GM04503 (cell line): ENCODE data around the gene TPD52L2.
"Not testable (repeated sequence)": the region's sequence is repeated elsewhere in the genome, so short reads cannot be mapped to it uniquely, and the experiment has no call there.

ENCODE experiments used
- DNase-seq: peaks from one replicate; pipeline ENCODE4 v3.0.0-alpha.2; 2012; ENCODE audit warnings: low read depth

Gene TPD52L2

DNA sequence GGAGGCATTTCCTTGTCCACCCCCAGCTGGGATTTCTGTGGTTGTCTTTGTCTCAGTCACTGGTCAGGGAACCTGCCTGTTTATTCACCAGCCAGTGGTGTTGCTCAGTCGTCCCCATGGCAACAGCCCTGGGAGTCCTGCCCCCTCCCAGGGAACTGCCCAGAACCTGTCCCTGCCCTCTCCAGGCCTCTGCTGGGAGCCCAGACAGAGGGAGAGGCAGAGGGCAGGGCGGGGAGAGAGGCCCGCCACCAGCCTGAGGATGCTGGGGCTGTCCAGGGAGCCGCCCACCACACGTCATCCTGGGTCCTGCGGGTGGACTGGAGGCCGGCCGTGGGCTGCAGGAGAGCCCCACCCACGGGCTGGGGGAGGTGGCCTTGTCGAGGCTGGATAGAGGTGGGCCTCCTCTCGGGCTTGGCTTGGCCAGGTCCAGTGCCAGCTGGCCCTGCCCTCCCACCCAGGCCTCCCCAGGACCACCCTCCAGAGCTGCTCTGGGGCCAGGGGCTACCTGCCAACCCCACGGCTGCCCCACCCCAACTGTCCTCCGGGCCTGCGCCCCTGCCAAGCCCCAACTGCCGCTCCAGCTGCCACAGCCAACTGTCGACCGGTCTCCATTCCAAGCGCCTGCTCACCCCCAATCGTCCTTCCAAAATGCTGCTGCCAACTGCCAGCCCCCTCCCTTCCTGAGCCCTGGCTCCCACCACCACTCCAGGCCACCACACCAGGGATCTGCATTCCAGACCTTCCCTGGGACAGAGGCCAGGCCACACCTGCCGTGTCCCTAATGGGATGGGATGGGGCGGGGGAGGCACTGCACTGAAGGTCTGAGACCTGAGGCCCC lies 29.8 kb upstream of the TPD52L2 start:
- peak; percentile 90 for DNase-seq

DNA sequence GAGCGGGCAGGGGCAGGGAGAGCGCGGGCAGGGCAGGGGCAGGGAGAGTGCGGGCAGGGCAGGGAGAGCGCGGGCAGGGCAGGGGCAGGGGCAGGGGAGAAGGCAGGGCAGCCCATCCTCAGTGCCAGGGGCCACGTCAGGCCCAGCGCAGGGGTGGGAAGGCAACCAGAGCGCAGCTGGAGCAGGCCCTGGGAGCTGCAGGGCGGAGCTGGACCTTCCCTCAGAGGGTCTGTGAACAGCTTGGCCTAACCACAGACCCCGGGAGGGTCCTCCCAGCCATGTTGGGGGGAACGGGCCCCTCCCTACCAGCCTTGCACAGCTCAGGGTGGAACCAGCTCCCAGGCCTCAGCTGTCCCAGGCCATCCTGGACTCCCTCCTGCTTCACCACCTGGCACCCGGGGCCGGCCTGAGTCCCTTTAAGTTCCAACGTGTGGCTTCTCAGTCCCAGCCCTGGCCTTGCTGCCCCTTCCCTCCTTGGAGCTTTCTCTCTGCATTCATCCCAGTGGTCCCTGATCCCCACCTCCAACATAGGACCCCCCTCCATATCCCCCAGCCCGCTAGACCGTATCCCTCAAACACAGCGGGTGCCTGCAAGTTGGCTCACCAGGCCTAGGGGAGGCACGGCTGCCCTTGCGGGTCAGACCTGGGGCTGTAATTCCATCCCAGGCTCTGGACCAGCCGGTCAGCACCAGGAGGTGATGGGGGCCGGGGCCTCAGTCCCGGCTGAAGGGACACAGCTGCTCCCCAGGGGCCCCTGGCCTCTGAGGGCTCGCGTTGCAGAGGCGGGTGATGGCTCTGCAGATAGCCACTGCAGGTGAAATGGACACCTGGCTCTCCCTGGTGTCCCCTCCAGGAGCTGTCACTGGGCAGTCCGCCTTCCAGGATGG lies 28.4 kb upstream of the TPD52L2 start:
- DNase-seq: no peak

DNA sequence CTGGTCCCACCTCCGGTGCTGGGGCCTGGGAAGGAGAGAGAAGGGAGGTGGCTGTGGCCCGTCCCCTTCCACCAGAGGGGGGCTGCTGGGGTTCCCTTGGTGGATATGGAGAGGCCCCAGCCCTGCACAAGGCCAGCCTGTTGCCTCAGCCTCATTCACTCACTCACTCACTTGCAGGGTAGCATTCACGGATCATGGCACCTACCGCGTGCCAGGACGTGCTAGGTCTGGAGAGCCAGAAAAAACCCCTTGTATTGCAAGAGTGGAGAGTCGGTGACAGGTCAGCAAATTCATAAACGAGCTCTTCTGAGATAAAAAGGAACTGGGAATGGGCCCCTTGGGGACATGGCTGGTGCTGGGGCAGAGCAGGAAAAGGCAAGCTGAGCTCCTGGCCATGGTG lies 27.6 kb upstream of the TPD52L2 start:
- no peak for DNase-seq

DNA sequence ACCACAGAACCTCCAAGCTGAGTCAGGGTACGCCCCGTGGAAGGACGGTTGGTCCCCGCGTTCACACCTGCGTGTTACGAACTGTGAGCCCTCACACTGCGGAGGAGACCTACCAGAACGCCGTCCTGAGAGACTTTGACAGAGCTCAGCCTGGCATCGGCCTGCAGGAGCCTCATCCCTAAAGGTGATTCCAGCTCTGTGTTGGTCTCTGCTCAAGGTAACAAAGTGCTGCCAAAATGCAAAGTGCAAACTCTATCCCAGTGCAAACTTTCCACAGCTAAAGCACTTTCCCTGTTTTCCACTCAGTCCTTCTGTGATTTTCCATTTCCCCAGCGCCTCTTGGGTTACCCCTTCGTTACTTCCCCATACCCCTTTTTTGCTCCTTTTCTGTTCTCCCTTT lies 25.4 kb upstream of the TPD52L2 start:
- DNase-seq: no peak

DNA sequence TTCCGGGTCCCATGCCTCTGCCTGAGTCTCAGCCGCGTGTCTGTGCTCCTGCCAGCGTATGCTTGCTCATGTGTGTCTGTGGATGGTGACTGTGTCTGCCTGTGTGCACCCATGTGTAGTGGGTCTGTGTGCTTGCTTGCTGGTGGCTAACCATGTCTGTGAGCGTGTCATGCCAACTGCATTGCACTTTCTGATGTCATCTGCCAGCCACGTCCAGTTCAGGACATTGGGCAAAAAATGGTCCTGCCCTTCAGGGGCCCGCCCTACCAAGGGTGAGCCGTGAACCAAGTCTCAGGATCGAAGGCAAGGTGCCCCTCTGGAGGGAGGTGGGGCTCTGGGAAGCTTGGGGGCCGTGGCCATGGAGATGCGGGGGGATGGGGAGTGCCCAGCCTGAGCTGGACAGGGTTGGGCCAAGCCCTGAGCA lies 24.7 kb upstream of the TPD52L2 start:
- no peak for DNase-seq

DNA sequence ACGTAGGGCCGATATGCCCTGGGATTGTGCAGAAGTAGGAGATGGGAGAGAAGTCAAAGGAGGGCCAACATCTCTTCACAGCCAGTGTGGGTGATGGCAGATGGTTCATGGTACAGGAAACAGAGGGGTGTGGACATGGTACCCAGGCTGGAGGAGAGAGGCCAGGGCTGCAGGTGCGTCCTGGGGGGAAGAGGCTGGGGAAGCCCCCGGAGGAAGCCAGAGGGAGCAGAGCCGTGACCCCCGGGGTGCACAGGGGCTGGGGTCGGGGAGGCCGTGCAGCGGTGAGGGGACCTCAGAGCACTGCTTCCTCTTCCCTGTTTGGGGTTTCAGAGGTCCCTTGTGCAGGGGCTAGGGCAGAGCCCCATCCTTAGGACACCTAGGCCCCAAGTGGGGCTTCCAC lies 22.8 kb upstream of the TPD52L2 start:
- DNase-seq: no peak

DNA sequence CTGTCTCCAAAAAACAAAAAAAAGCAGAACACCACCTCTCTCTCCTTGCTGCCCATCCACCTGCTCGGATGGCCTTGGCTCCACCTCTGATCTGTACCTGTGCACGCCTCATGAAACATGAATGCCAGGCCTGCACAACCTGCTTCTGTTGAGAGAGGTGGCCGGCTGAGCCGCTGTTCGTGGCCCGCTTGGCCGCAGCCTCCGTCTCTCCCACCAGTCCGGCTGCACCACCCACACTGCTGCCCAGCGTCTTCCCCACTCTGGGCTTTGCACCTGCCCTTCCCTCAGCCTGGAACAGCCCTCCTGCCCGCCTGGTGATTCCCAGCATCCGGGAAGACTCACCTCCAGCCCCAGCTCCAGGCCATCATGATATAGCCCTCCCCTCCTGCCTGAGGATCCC lies 21.8 kb upstream of the TPD52L2 start:
- DNase-seq: no peak

DNA sequence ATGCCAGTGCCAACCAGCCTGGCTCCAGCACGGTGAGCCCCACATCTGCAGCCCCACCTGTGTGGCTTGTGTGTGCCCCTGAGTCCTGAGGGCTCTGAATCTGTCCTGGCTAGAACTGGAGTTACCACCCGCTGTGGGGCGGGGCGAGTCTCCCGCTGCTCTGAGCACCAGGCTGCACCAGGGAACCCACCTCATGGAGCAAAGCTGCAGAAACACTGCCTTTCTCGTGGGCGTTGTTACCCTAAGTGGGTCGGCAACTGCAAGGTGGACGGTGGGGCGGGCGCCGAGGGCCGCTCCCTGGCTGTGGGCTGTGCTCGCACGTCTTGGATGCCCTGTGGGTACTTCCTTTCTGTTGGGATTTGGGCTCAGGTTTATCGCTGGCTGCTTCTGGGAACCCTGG lies 21.3 kb upstream of the TPD52L2 start:
- DNase-seq: no peak

DNA sequence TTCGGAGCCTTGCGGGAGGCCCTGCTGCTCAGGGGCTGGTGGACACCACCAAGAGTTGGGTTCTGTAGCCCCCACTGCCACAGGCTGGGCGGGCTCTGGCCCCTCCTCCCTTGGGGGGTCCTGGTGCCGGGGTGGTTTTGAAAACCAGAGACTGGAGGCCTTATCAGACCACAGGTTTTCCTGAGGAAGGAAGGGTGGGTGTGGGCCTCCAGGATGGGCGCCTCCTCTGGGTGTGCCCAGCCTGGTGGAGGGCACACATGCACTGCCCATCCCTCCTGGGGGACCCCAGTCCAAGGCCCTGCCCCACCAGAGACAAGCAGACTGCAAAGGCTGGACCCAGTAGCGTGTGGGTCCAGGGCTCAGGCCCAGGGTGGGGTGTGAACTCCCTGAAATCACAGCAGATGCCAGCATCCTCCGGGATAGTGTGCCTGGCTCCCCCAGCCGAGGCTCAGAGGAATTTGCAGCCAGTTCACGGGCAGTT lies 20.5 kb upstream of the TPD52L2 start:
- no peak for DNase-seq

DNA sequence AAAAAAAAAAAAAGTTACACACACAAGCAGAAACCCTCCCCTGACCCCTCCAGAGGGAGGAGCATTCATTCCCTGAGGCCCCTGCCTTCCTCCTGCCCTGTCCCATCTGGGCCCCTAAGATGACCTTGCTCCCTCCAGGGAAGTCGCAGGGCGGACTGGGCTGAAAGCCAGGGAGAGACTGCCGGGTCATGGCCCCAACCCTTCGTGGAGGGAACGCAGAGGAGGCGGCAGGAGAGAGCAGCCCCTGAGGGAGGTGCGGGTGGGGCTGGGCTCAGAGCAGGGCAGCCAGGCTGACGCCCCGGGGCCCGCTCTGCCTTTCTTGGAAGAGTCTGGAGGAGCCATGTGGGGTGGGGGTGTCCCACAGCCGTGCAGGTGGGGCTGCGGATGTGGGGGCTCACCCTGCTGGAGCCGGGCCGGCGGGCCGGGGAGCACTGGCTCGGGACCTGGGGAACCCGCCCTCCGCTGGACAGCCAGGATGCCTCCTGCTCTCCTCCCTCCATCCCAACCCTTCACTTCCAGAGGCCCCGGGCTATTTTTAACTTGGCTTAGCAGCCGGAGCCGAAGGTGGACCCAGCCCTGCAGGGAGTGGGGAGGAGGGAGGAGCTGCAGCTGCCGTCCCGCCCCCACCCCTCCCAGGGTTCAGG lies 18.8 kb upstream of the TPD52L2 start:
- DNase-seq: no peak

DNA sequence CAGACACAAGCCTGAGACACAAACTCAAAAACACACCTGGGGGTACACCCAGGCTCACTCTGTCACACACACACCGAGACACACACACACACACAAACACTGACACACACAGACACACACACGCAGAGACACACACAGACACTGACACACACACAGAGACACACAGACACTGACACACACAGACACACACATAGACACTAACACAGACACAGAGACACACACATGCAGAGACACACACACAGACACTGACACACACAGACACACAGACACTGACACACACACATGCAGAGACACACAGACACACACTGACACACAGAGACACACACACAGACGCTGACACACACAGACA lies 18.2 kb upstream of the TPD52L2 start:
- DNase-seq: no peak

DNA sequence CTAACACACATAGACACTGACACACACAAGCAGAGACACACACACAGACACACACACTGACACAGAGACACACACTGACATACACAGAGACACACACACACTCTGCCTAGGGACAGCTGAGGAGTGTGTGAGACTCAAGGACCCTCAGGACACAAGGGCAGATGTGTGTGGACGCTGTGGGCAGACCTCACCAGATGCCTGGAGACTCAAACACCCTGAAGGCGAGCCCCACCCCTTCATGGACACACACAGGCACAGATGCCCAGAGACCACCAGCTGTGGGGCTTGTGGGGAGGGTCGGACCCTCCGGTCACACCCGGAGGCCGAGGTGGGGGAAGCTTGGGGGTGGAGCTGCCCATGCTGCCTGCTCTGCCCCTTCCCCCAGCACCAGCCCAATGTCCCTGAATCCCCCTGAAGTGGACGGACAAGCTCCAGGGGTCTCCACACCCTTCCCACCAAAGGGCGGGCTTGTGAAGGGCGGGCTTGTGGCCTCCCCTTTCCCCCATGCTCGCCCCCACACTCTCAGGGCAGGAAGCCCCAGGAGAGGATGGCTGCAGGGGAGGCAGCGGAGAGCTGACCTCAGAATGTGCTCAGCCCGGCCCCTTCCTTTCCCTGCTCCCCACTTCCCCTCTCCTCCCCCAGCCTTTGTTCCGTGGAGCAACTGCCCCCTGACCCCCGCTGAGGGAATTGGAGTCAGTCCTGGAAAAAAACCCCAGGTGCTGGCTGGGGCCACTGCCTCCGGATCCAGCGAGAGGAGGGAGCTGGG lies 17.6 kb upstream of the TPD52L2 start:
- no peak for DNase-seq

DNA sequence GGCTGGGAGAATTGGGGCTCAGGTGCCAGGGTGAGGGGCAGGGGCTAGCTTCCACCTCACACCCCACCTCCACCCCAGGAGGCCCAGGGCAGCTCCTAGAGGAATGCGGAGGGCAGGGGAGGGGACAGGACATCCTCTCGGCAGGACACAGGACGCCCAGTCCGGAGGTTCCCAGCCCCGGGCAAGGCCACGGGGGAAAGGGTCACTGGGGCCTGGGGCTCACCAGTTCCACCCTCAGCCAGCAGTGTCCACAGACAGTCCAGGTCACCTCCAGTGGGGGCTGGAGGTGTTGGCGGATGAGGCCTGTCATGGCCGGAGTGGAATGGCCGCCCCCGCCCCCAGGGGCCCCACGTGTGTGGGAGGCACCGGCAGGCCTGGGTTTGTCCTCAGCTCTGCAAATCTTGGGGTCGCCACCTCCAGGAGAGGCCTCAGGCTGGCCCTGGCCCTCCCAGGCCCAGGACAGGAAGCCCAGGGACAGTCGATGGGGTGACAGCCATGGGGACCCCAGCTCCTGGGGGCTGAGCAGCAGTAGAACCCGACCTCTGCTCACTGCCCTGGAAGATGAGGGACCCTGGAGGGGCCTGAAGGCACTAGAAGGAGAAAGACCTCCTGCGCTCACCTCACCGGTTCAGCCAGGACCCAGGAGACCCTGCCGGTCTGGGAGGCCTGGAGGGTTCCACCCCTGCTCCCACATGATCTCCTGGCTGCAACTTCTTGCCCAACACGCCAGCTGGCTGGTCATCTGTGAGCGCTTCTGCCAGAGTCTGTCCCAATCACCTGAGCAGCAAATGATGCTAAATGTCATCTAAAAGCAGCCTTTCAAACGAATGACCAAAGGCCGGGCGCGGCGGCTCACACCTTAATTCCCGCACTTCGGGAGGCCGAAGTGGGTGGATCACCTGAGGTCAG lies 16.8 kb upstream of the TPD52L2 start:
- no peak for DNase-seq

DNA sequence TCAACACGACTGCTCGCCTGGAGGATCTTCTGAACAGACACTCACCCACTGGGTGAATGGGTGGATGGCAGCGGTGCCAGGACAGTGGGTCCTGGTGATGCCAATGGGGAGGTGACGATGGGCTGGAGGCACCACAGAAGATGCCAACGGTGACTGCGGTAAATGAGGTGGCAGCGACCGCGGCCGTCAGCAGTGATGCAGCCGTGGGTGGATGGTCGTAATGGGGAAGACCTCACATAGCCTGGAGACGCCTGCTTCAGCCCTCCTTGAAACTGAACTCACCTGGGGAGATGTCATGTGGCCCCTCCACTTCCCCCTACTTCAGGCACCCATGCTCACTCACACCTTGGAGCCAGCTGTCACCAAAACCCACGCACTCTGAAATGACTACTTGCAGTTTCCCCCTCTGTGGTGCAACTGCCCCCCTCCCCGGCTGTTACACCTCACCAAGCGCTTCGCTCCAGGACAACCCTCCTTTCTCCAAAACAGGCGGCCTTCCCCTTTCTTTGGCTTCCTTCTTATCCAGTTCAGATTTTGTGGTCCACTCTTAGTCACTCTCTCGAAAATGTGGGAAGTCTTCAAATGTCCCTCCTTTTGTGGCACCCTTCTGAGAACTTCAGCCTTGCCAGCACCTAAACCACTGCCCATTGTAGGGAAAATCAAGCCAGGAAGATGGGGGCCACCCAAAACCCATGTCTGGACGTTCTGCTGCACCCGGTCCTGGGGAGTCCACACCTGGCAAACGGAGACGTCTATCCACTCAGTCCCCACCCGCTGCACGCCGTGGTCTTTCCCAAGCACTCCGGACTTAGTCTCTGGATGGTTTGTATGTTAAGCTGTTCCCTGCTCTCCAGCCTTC lies 14.2 kb upstream of the TPD52L2 start:
- no peak for DNase-seq

DNA sequence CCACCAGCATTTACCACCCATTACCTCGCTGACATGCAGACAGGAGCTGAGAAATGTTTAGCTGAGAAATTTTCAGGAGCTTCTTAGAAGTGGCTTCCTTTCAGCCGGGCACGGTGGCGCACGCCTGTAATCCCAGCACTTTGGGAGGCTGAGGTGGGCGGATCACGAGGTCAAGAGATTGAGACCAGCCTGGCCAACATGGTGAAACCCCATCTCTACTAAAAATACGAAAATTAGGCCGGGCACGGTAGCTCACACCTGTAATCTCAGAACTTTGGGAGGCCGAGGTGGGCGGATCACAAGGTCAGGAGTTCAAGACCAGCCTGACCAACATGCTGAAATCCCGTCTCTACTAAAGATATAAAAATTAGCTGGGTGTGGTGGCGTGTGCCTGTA lies 13.5 kb upstream of the TPD52L2 start:
- not testable (repeated sequence) for DNase-seq

DNA sequence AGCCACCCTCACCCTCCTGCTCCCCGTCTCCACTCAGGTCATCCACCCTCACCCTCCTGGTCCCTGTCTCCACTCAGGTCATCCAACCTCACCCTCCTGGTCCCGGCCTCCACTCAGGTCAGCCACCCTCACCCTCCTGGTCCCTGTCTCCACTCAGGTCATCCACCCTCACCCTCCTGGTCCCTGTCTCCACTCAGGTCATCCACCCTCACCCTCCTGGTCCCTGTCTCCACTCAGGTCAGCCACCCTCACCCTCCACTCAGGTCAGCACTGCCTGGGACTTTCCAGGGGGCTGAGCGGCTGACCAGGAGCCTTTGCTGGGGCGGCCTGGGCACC lies 11.4 kb upstream of the TPD52L2 start:
- DNase-seq: not testable (repeated sequence)

DNA sequence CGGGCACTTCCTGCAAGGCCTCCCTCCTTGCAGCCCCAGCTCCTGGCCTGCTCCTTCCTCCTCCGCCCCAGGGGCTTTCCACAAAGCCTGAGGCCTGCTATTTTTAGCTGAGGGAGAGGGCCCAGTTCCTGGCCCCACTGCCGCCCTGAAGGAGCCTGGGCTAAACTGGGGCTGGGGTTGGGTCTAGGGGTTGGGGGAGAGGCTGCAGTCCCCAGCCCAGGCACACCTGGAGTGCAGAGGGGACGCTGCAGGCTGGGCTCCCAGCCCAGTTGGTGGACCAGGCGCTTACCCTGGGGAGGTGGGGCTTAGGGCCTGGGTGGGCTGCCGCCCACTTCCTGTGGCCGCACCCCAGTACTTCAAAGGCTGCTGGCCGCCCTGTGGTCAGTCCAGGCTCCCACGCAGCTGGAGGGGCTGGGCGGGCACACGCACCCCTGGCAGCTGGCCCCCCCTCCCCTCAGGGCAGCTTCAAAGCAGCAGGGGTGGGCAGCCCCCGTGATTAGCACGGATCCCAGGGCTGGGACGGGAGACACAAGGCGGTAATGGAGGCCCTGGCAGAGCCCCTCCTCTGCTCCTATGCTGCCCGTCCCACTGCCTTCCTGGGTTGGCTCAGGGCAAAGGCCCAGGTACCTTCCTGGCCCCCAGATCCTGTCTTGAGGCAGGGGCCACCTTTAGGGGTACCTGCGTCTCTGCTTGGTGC lies 10.9 kb upstream of the TPD52L2 start:
- no peak for DNase-seq

DNA sequence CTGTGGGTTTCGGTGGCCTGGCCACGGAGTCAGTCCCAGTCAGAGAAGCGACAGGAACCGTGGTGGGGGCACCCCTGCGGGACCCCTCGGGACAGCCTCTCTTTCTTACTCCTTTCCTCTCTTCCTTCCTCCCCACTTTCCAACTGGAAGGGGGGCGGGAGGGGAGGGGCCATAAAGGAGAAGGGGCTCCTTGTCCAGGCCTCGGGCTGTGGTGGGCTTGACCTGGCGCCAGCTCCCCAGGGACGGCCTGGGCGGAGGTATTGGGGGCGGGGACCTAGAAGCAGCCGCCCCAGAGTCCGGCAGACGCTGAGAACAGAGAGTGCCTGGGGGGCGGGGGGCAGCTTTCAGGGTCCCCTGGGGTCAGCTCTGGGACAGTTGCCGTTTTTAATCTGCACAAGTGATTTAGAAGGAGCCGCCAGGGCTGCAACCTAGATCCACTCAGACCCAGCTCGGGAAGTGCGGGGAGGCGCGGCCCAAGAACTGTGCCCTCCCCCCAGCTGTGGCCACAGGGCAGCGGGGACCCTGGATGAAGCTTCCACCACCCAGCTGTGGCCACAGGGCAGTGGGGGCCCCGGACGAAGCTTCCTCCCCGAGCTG lies 10.2 kb upstream of the TPD52L2 start:
- no peak for DNase-seq
